Measurements from ENCODE around the gene MARF1.

The MARF1 gene

DNA sequence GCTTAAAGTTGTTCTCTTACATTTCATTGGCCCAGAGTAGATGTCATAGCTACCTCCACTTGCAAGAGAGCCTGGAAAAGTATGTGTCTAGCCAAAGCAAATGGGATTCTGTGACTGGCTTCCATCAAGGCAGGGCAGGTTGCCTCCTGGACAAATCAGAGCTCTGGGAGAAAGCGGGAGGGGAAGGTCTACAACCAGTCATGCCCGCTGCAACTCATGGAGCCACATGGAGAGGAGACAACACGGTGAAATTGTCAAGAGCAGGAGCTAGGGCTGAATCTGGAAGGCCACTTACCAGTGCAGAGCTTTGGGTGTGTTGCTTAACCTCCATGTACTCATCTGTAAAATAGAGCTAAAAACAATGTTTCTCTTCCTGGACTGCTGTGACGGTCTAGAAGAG is 83.8 kb downstream of the MARF1 start:
- no peak overlapping the region for H3K9ac ChIP-seq (ENCODE audit: low read depth, low read length, poor library complexity)
- H3K9me3 ChIP-seq (replicated peaks in 1 of 2; ENCODE audit: control insufficient read depth in 2 of 2, insufficient read depth in 1 of 2, low read depth in 1 of 2, low read length in 2 of 2), result peaks cover 3% of the 10 kb centered on the region in 2 donors
- H3K36me3 ChIP-seq (replicated peaks in 1 of 2; ENCODE audit: control insufficient read depth in 2 of 2, insufficient read depth in 2 of 2, low read length in 2 of 2), result no peaks in the 10 kb centered on the region
- H2BK120ac ChIP-seq (ENCODE audit: low read depth, low read length), result no peak overlapping the region
- DNase-seq (ENCODE audit: low spot score), result no peak
- H3K27ac ChIP-seq (replicated peaks; ENCODE audit: low read length), result no peak overlapping the region
- H2BK12ac ChIP-seq (ENCODE audit: low read length), result no peak overlapping the region
- no peak overlapping the region for H4K8ac ChIP-seq (ENCODE audit: low read depth, low read length)
- WGBS, 2 donors (ENCODE audit: extremely low coverage in 2 of 2, insufficient read length in 2 of 2, insufficient replicate concordance in 1 of 2), result no CpG with 5 or more reads among the region's 4 CpGs
- no peak overlapping the region for H3K4me2 ChIP-seq (ENCODE audit: insufficient read depth, low read length, poor library complexity, severe bottlenecking)
- peaks cover 0 to 6% of the 10 kb centered on the region in 2 donors for H3K4me1 ChIP-seq (ENCODE audit: control insufficient read depth in 2 of 2, insufficient read depth in 1 of 2, low read depth in 1 of 2, low read length in 2 of 2)
- H4K91ac ChIP-seq (ENCODE audit: low read depth, low read length, poor library complexity), result no peak overlapping the region
- no peak overlapping the region for H3K18ac ChIP-seq (ENCODE audit: low read length)
- H3K23ac ChIP-seq (ENCODE audit: low read depth, low read length, poor library complexity), result no peak overlapping the region
- no peak overlapping the region for H3K14ac ChIP-seq (ENCODE audit: low read length)
- no peak overlapping the region for H2AFZ ChIP-seq (ENCODE audit: low read length)
- H2BK5ac ChIP-seq (ENCODE audit: low read length), result no peak overlapping the region
- no peak overlapping the region for H3K4me3 ChIP-seq (ENCODE audit: low read length in 2 of 2)
- no peaks in the 10 kb centered on the region for H3K79me1 ChIP-seq (ENCODE audit: low read depth, low read length)
- H2AK5ac ChIP-seq (ENCODE audit: low read depth, low read length), result no peak overlapping the region
- H3K4ac ChIP-seq (ENCODE audit: low read length), result no peak overlapping the region
- H2BK15ac ChIP-seq (ENCODE audit: low read length), result no peak overlapping the region
- H3K27me3 ChIP-seq (ENCODE audit: control insufficient read depth in 3 of 3, insufficient read depth in 3 of 3, low read depth in 1 of 3, low read length in 3 of 3), result no peaks in the 10 kb centered on the region

DNA sequence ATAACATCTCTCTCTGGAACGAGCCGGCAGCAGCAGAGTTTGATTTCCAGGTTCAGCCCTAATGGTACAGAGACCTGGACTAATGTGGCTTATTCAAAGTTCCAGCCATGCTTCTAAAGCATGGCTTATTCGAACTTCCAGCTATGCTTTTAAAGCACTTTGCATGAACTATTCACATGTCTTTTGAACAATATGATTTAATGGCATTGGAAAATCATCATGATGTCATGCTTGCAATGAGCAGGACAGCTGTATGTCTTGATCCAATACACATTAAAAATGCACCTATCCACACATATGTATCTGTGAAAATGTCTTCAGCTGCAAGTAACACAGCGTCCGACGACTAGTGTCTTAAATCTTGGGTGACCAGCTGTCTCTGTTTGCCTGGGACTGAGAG is 85.7 kb downstream of the MARF1 start:
- Histone ChIP-seq H2BK12ac (ENCODE audit: low read length) (no peak overlapping the region), H3K18ac (ENCODE audit: low read length) (no peak overlapping the region), H3K9me3 (replicated peaks in 1 of 2; ENCODE audit: control insufficient read depth in 2 of 2, insufficient read depth in 1 of 2, low read depth in 1 of 2, low read length in 2 of 2) (no peaks in the 10 kb centered on the region), H3K27me3 (ENCODE audit: control insufficient read depth in 3 of 3, insufficient read depth in 3 of 3, low read depth in 1 of 3, low read length in 3 of 3) (no peaks in the 10 kb centered on the region), H3K27ac (replicated peaks; ENCODE audit: low read length) (no peak overlapping the region), H2AK5ac (ENCODE audit: low read depth, low read length) (no peak overlapping the region), H2BK15ac (ENCODE audit: low read length) (no peak overlapping the region), H3K36me3 (replicated peaks in 1 of 2; ENCODE audit: control insufficient read depth in 2 of 2, insufficient read depth in 2 of 2, low read length in 2 of 2) (no peaks in the 10 kb centered on the region), H3K79me1 (ENCODE audit: low read depth, low read length) (peaks cover 3% of the 10 kb centered on the region), H3K4me1 (ENCODE audit: control insufficient read depth in 2 of 2, insufficient read depth in 1 of 2, low read depth in 1 of 2, low read length in 2 of 2) (peaks cover 0 to 5% of the 10 kb centered on the region in 2 donors), H3K4me2 (ENCODE audit: insufficient read depth, low read length, poor library complexity, severe bottlenecking) (no peak overlapping the region), H3K4me3 (ENCODE audit: low read length in 2 of 2) (no peak overlapping the region), H3K14ac (ENCODE audit: low read length) (no peak overlapping the region), H3K23ac (ENCODE audit: low read depth, low read length, poor library complexity) (no peak overlapping the region), H4K8ac (ENCODE audit: low read depth, low read length) (no peak overlapping the region), H2BK5ac (ENCODE audit: low read length) (no peak overlapping the region), H4K91ac (ENCODE audit: low read depth, low read length, poor library complexity) (no peak overlapping the region), H3K9ac (ENCODE audit: low read depth, low read length, poor library complexity) (no peak overlapping the region), H2AFZ (ENCODE audit: low read length) (no peak overlapping the region), H2BK120ac (ENCODE audit: low read depth, low read length) (no peak overlapping the region), H3K4ac (ENCODE audit: low read length) (no peak overlapping the region)
- WGBS, 2 donors (ENCODE audit: extremely low coverage in 2 of 2, insufficient read length in 2 of 2, insufficient replicate concordance in 1 of 2), result no CpG with 5 or more reads among the region's 6 CpGs
- no peak for DNase-seq (ENCODE audit: low spot score)

DNA sequence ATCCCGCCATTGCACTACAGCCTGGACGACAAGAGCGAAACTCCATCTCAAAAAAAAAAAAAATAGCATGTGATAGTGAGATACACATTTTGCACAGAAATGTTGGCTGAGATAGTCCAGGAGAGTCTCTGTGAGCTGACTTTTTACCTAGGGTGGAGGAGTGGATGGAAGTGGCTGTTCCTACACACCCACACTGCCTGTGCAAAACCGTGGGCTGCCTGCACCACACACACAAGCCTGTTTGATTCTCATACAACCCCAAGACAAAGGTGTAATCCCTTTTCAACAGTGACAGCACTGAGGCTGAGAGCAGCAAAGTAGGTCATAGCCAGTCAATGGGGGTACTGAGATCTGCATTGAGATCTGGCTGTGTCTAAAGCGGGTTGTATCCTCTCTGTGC is 86.8 kb downstream of the MARF1 start:
- no peak overlapping the region for H3K4me2 ChIP-seq (ENCODE audit: insufficient read depth, low read length, poor library complexity, severe bottlenecking)
- H3K14ac ChIP-seq (ENCODE audit: low read length), result no peak overlapping the region
- no CpG with 5 or more reads among the region's 5 CpGs for WGBS, 2 donors (ENCODE audit: extremely low coverage in 2 of 2, insufficient read length in 2 of 2, insufficient replicate concordance in 1 of 2)
- no peak overlapping the region for H3K18ac ChIP-seq (ENCODE audit: low read length)
- no peak overlapping the region for H2BK120ac ChIP-seq (ENCODE audit: low read depth, low read length)
- peaks cover 3% of the 10 kb centered on the region for H3K79me1 ChIP-seq (ENCODE audit: low read depth, low read length)
- no peak overlapping the region for H2BK12ac ChIP-seq (ENCODE audit: low read length)
- no peaks in the 10 kb centered on the region for H3K9me3 ChIP-seq (replicated peaks in 1 of 2; ENCODE audit: control insufficient read depth in 2 of 2, insufficient read depth in 1 of 2, low read depth in 1 of 2, low read length in 2 of 2)
- no peak overlapping the region for H2BK15ac ChIP-seq (ENCODE audit: low read length)
- H3K4ac ChIP-seq (ENCODE audit: low read length), result no peak overlapping the region
- no peaks in the 10 kb centered on the region for H3K36me3 ChIP-seq (replicated peaks in 1 of 2; ENCODE audit: control insufficient read depth in 2 of 2, insufficient read depth in 2 of 2, low read length in 2 of 2)
- no peak overlapping the region for H3K23ac ChIP-seq (ENCODE audit: low read depth, low read length, poor library complexity)
- H4K91ac ChIP-seq (ENCODE audit: low read depth, low read length, poor library complexity), result no peak overlapping the region
- H4K8ac ChIP-seq (ENCODE audit: low read depth, low read length), result no peak overlapping the region
- no peak overlapping the region for H3K9ac ChIP-seq (ENCODE audit: low read depth, low read length, poor library complexity)
- no peak overlapping the region for H2AK5ac ChIP-seq (ENCODE audit: low read depth, low read length)
- DNase-seq (ENCODE audit: low spot score), result no peak
- H3K4me3 ChIP-seq (ENCODE audit: low read length in 2 of 2), result no peak overlapping the region
- H3K27ac ChIP-seq (replicated peaks; ENCODE audit: low read length), result no peak overlapping the region
- H2AFZ ChIP-seq (ENCODE audit: low read length), result no peak overlapping the region
- peaks cover 0 to 7% of the 10 kb centered on the region in 2 donors for H3K4me1 ChIP-seq (ENCODE audit: control insufficient read depth in 2 of 2, insufficient read depth in 1 of 2, low read depth in 1 of 2, low read length in 2 of 2)
- H3K27me3 ChIP-seq (ENCODE audit: control insufficient read depth in 3 of 3, insufficient read depth in 3 of 3, low read depth in 1 of 3, low read length in 3 of 3), result no peaks in the 10 kb centered on the region
- no peak overlapping the region for H2BK5ac ChIP-seq (ENCODE audit: low read length)

DNA sequence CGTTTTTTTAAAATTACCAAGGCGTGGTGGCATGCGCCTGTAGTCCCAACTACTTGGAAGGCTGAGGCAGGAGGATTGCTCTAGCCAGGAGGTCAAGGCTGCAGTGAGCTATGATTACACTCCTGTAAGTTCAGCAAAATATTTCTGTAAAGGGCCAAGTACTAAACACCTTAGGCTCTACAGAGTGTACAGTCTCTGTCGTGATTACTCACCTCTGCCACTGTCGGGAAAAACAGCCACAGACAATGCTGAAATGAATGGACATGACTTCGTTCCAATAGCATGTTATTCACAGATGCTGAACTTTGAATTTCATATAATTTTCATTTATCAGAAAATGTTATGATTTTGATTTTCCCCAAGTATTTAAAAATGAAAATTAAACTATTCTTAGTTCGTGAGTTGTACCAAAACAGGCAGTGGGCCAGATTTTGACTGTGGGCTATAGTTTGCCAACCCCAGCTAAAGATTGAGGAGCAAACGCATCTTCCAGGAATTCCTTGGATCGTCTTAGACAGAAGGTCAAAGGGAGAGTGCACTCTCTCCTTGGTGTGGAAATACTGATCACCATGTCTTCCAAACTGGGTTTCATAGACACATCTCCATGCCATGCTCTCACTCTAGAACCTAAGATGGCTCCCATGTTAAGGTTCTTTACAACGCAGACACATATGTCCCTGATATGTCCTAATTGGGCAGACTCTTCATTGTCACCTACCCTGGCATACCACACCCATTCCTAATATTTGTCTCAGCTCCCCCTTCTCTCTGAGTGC is 89.5 kb downstream of the MARF1 start:
- Histone ChIP-seq H3K27me3 (ENCODE audit: control insufficient read depth in 3 of 3, insufficient read depth in 3 of 3, low read depth in 1 of 3, low read length in 3 of 3) (no peaks in the 10 kb centered on the region), H4K91ac (ENCODE audit: low read depth, low read length, poor library complexity) (no peak overlapping the region), H3K27ac (replicated peaks; ENCODE audit: low read length) (no peak overlapping the region), H2BK120ac (ENCODE audit: low read depth, low read length) (no peak overlapping the region), H3K14ac (ENCODE audit: low read length) (no peak overlapping the region), H3K79me1 (ENCODE audit: low read depth, low read length) (peaks cover 3% of the 10 kb centered on the region), H2AK5ac (ENCODE audit: low read depth, low read length) (no peak overlapping the region), H2BK5ac (ENCODE audit: low read length) (no peak overlapping the region), H4K8ac (ENCODE audit: low read depth, low read length) (no peak overlapping the region), H3K9ac (ENCODE audit: low read depth, low read length, poor library complexity) (no peak overlapping the region), H3K18ac (ENCODE audit: low read length) (no peak overlapping the region), H3K36me3 (replicated peaks in 1 of 2; ENCODE audit: control insufficient read depth in 2 of 2, insufficient read depth in 2 of 2, low read length in 2 of 2) (no peaks in the 10 kb centered on the region), H2AFZ (ENCODE audit: low read length) (no peak overlapping the region), H3K4me3 (ENCODE audit: low read length in 2 of 2) (no peak overlapping the region), H3K9me3 (replicated peaks in 1 of 2; ENCODE audit: control insufficient read depth in 2 of 2, insufficient read depth in 1 of 2, low read depth in 1 of 2, low read length in 2 of 2) (no peaks in the 10 kb centered on the region), H3K4me2 (ENCODE audit: insufficient read depth, low read length, poor library complexity, severe bottlenecking) (no peak overlapping the region), H2BK15ac (ENCODE audit: low read length) (no peak overlapping the region), H3K4me1 (ENCODE audit: control insufficient read depth in 2 of 2, insufficient read depth in 1 of 2, low read depth in 1 of 2, low read length in 2 of 2) (peaks cover 0 to 12% of the 10 kb centered on the region in 2 donors), H3K23ac (ENCODE audit: low read depth, low read length, poor library complexity) (no peak overlapping the region), H2BK12ac (ENCODE audit: low read length) (no peak overlapping the region), H3K4ac (ENCODE audit: low read length) (no peak overlapping the region)
- no peak for DNase-seq (ENCODE audit: low spot score)
- WGBS, 2 donors (ENCODE audit: extremely low coverage in 2 of 2, insufficient read length in 2 of 2, insufficient replicate concordance in 1 of 2), result no CpG with 5 or more reads among the region's 10 CpGs
